Testis (tissue), 3 donors: Measurements from ENCODE around the gene RAB3B. TPM values are rescaled to one million over a fixed set of nuclear protein-coding genes. Genes with fewer than 3 reads are reported as not detected.
A peak's percentile ranks its signal among the peaks of the same experiment; 100 is the strongest.

Experiments used
- DNase-seq: peaks from one replicate; pipeline ENCODE4 v3.0.0-alpha.2; 2019
- H3K27ac ChIP-seq, 2 donors: fragments of 200-600 bp; sonication (generic); one replicate each; pipeline ENCODE4 v1.5.1; 2019
- H3K27me3 ChIP-seq: fragments of 200-600 bp; sonication (generic); one replicate; pipeline ENCODE4 v1.5.1; 2019
- H3K36me3 ChIP-seq: fragments of 200-600 bp; sonication (generic); one replicate; pipeline ENCODE4 v1.5.1; 2017; ENCODE audit warnings: low read depth; ENCODE audit errors: missing control alignments
- H3K4me1 ChIP-seq: fragments of 200-600 bp; sonication (generic); one replicate; pipeline ENCODE4 v1.5.1; 2019
- H3K4me3 ChIP-seq, 2 donors: fragments of 200-600 bp; sonication (generic); one replicate each; pipeline ENCODE4 v1.5.1; 2017 to 2019
- H3K9me3 ChIP-seq: fragments of 200-600 bp; sonication (generic); one replicate; pipeline ENCODE4 v1.5.1; 2017
- POLR2A ChIP-seq: fragments of 450-650 bp; IDR thresholded peaks from one replicate; pipeline ENCODE4 v1.6.1; 2017; ENCODE audit warnings: antibody characterized with exemption, mild to moderate bottlenecking, moderate library complexity
- WGBS, 2 donors: methylation state at CpG; one replicate each; pipeline ENCODE4 v1.1.5; 2018; 5-methylcytosine and 5-hydroxymethylcytosine counted together
- intact Hi-C: fragments of 100-400 bp; cut with DNase I; formaldehyde crosslinking; loops from one replicate; pipeline ENCODE4 v1.15.1; 2023; ENCODE audit warnings: low total_unique reads
- polyA plus RNA-seq: library from polyadenylated mRNA; stranded (reverse); fragments of 350-450 nt; fragmentation: Illumina TruSeq; extraction: RNeasy Lipid Tissue Mini Kit (QIAGEN cat#74804); gene quantifications from one replicate; pipeline ENCODE4 v1.2.3, GENCODE V29; 2014; ENCODE audit warnings: low read depth, low replicate concordance; ENCODE audit not compliant: insufficient read depth
- total RNA-seq, 2 donors: library from RNA; depleted of rRNA; stranded (reverse); fragments of >200 nt; gene quantifications; one replicate each; pipeline ENCODE4 v1.2.3, GENCODE V29; 2016
- TF ChIP-seq, protein P1 (sequence below), 3 experiments: fragments of 450-650 bp in 2 of 3; fragments of 200-600 bp in 1 of 3; sonication (generic) in 1 of 3; IDR thresholded peaks; one replicate each; pipeline ENCODE4 v1.5.1; 2016 to 2019; ENCODE audit warnings: antibody characterized with exemption in 3 of 3, mild to moderate bottlenecking in 2 of 3, moderate library complexity in 1 of 3

The RAB3B gene
- total and polyA plus RNA-seq, 3 donors from 2014 or later, result 0.50 to 1.4 (median 1.4) TPM

DNA sequence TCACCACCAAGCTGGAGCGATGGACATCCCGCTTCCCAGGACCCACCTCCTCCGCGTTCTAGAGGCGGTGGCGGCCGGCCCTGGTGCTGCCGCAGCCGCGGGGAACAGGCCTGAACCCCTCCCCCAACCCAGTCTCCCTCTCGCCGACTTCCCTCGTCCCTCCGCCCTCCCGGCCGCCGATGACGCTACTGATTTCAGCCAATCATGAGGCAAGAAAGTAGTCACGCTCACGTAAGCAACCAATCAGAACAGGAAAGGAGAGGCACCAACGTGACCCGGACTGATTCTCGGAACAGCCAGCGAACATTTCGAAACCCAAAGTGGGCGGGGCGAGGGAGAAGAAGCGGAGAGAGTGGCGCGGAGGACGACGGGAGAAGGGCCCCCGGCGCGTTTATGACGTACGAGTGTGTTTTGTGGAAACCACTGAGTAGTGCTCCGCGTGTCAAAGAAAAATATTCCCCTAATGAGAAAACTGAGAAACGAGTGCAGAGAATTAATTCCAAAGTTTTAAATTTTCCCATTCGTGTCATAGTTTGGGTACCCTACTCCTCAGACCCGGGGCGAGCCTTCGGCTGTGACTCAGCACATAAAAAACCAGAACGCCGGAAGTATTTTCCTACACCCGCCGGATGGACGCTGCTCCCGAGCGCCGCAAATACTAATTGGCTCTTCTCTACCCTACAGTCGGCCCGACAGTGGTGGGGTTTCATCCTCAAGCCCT lies 111.7 kb downstream of the RAB3B start, which contains the start of gene NRDC:
NRDC (minus strand) TSS at position 112 of the 721 bp plus-strand sequence. CDS start 112 bp downstream, outside the sequence.
- WGBS, 2 donors, result 0% methylated on average over 46 to 54 of the region's 54 CpGs
- H3K4me3 ChIP-seq, result peak within 1 kb of the TSS; percentile 94 to 97
- peak; percentile 100 for DNase-seq
- peak within 1 kb of the TSS; percentile 94 to 98 for H3K27ac ChIP-seq
- intact Hi-C loops, result no loop called here
- no peaks in the 10 kb centered on the region for H3K27me3 ChIP-seq
- peaks cover 23% of the 10 kb centered on the region for H3K4me1 ChIP-seq
- H3K36me3 ChIP-seq, result no peaks in the 10 kb centered on the region
- H3K9me3 ChIP-seq, result no peaks in the 10 kb centered on the region
- TF ChIP-seq, protein P1, sequence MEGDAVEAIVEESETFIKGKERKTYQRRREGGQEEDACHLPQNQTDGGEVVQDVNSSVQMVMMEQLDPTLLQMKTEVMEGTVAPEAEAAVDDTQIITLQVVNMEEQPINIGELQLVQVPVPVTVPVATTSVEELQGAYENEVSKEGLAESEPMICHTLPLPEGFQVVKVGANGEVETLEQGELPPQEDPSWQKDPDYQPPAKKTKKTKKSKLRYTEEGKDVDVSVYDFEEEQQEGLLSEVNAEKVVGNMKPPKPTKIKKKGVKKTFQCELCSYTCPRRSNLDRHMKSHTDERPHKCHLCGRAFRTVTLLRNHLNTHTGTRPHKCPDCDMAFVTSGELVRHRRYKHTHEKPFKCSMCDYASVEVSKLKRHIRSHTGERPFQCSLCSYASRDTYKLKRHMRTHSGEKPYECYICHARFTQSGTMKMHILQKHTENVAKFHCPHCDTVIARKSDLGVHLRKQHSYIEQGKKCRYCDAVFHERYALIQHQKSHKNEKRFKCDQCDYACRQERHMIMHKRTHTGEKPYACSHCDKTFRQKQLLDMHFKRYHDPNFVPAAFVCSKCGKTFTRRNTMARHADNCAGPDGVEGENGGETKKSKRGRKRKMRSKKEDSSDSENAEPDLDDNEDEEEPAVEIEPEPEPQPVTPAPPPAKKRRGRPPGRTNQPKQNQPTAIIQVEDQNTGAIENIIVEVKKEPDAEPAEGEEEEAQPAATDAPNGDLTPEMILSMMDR (IDR thresholded peaks at IDR 0.05), result no peak
- peak; percentile 57 for TF ChIP-seq POLR2A

DNA sequence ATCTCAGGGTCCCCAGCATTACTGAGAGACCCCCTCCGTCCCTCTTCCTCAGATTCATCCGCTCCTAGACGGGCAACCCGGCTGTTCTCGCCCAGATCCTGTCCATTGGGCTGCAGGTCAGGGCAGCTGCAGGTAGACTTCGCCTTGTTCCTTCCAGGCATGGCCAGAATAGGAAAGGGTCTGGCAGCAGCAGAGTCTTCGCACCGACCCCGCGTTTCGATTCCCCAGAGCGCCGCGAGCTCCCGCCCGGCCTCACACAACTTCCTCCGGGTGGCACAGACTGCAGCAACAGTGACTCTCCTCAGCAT lies 112.2 kb downstream of the RAB3B start:
- Histone ChIP-seq H3K27ac (peak overlapping the region; percentile 94 to 98), H3K4me3 (peak overlapping the region; percentile 94 to 97), H3K27me3 (no peaks in the 10 kb centered on the region), H3K9me3 (no peaks in the 10 kb centered on the region), H3K36me3 (no peaks in the 10 kb centered on the region), H3K4me1 (peaks cover 23% of the 10 kb centered on the region)
- intact Hi-C loops, result no loop called here
- DNase-seq, result no peak
- 0% methylated on average over 1 to 17 of the region's 17 CpGs for WGBS, 2 donors
- no peak for TF ChIP-seq POLR2A
- TF ChIP-seq, protein P1 (IDR thresholded peaks at IDR 0.05), result no peak

DNA sequence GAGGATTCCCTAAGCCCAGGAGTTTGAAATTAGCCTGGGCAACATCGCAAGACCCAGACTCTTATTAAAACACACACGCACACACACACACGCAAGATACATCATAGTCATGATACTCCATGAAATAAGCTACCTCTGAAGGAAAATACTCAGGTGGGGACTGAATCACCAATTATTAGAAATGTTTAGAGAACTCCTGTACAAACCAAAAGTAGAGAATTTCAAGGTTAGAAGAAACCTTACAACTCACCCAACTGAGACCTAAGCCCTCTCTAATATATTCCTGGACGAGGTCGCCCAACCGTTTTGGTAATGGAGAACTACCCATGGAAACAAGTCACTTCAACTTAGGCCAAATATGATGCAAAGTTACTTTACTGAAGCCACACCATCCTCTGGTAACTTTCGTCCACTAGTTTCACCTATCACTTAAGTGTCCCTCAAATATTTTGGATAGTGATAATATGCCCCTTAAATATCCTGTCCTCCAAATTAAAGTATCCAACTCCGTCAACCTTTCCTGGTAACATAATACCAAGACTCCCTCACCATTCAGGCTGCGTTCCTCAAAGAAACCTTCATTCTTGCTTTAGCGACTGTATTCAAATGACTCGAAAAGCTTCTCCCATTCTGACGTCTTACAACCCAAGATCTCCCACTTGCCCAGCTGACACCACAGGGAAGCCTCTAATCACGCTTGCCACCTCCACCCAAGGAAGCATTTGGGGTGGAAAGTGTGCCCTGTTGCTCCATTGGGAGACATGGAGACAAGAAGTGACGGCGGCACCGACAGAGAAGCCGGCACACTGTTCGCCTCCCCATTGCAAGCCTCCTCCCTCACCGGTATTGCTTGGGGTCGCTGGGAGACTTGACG lies 112.8 kb downstream of the RAB3B start:
- no peaks in the 10 kb centered on the region for H3K36me3 ChIP-seq
- 9 to 10% methylated on average over 19 to 21 of the region's 21 CpGs for WGBS, 2 donors
- H3K4me3 ChIP-seq, result peak overlapping the region; percentile 94 to 97
- no peaks in the 10 kb centered on the region for H3K9me3 ChIP-seq
- DNase-seq, result peak; percentile 45
- H3K27me3 ChIP-seq, result no peaks in the 10 kb centered on the region
- peaks cover 23% of the 10 kb centered on the region for H3K4me1 ChIP-seq
- H3K27ac ChIP-seq, result peak overlapping the region; percentile 94 to 98
- intact Hi-C loops, result no loop called here
- TF ChIP-seq, protein P1 (IDR thresholded peaks at IDR 0.05), result no peak
- no peak for TF ChIP-seq POLR2A

DNA sequence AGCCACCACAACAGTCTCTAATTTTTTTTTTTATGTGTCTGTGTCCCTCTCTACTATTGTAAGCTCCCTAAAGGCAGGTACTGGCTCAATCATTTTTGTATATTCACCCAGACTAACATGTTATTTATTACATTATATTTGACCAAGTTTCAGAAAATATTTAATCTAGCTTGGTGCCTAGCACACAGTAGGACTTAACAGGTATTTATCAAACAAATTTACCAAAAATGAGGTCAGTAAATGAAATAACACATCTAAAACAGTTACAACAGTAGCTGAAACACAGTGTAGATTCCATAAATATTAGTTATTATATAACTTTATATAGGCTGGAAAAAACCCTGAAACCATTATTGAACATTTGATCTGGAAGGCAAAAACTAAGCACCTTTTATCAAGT lies 114.7 kb downstream of the RAB3B start:
- H3K4me1 ChIP-seq, result peaks cover 23% of the 10 kb centered on the region
- no peaks in the 10 kb centered on the region for H3K27me3 ChIP-seq
- no peak for TF ChIP-seq POLR2A
- TF ChIP-seq, protein P1 (IDR thresholded peaks at IDR 0.05), result no peak
- no peaks in the 10 kb centered on the region for H3K36me3 ChIP-seq
- H3K4me3 ChIP-seq, result no peak overlapping the region
- intact Hi-C loops, result no loop called here
- no peaks in the 10 kb centered on the region for H3K9me3 ChIP-seq
- no peak for DNase-seq
- no peak overlapping the region for H3K27ac ChIP-seq
